CD4-positive, alpha-beta memory T cell (primary cell): ENCODE measurements around the gene SLC48A1. TPM values are rescaled to one million over a fixed set of nuclear protein-coding genes. Genes with fewer than 3 reads are reported as not detected.
"Not testable (repeated sequence)": the region's sequence is repeated elsewhere in the genome, so short reads cannot be mapped to it uniquely, and the experiment has no call there.

Experiments
- CTCF ChIA-PET: fragments of 350-600 bp; sonication (Branson Sonifier 250); formaldehyde crosslinking; loops from one replicate; lab custom pipeline; 2021; ENCODE audit warnings: inconsistent platforms; ENCODE audit not compliant: partially characterized antibody; lab: Charles Lee
- POLR2A ChIA-PET: fragments of 350-600 bp; sonication (Branson Sonifier 250); formaldehyde crosslinking; loops from one replicate; lab custom pipeline; 2021; ENCODE audit not compliant: partially characterized antibody; lab: Charles Lee
- DNase-seq, 5 donors: peaks; one replicate each; pipeline versions ENCODE4 v3.0.0 to v3.0.0-alpha.2; 2020 to 2022; ENCODE audit warnings: mixed read lengths in 1 of 5
- H3K27ac ChIP-seq: one replicate; pipeline ENCODE4 v1.7.0; 2013; ENCODE audit warnings: low read depth, low read length
- H3K27me3 ChIP-seq: 2 replicates; pipeline ENCODE4 v1.7.0; 2013; ENCODE audit warnings: mild to moderate bottlenecking, low read length, moderate library complexity; ENCODE audit not compliant: insufficient read depth
- H3K36me3 ChIP-seq: 2 replicates; pipeline ENCODE4 v1.7.0; 2013; ENCODE audit warnings: mild to moderate bottlenecking, low read length, moderate library complexity; ENCODE audit not compliant: insufficient read depth
- H3K4me1 ChIP-seq: 2 replicates; pipeline ENCODE4 v1.7.0; 2013; ENCODE audit warnings: mild to moderate bottlenecking, low read length, moderate library complexity; ENCODE audit not compliant: insufficient read depth
- H3K4me3 ChIP-seq, 2 donors: one replicate each; pipeline ENCODE4 v1.7.0; 2013; ENCODE audit warnings: low read length in 2 of 2, mild to moderate bottlenecking in 1 of 2
- H3K9me3 ChIP-seq, 2 donors: one replicate each; pipeline ENCODE4 v1.7.0; 2013; ENCODE audit warnings: low read length in 2 of 2, control low read depth in 1 of 2; ENCODE audit not compliant: control insufficient read depth in 1 of 2
- H3K27ac Mint-ChIP-seq, 7 donors: one replicate each; pipeline ENCODE4 v1.8.0; 2020 to 2021; ENCODE audit warnings: mixed read lengths in 7 of 7, mild to moderate bottlenecking in 6 of 7, inconsistent platforms in 3 of 7, moderate library complexity in 3 of 7
- H3K27me3 Mint-ChIP-seq, 2 donors: one replicate each; pipeline ENCODE4 v1.8.0; 2020 to 2021; ENCODE audit warnings: mixed read lengths in 2 of 2
- H3K36me3 Mint-ChIP-seq, 2 donors: one replicate each; pipeline ENCODE4 v1.8.0; 2020 to 2021; ENCODE audit warnings: mixed read lengths in 2 of 2, inconsistent platforms in 1 of 2, mild to moderate bottlenecking in 1 of 2
- H3K4me1 Mint-ChIP-seq, 4 donors: one replicate each; pipeline ENCODE4 v1.8.0; 2020 to 2021; ENCODE audit warnings: mixed read lengths in 4 of 4, mild to moderate bottlenecking in 1 of 4
- H3K4me3 Mint-ChIP-seq, 8 donors: one replicate each; pipeline ENCODE4 v1.8.0; 2020 to 2021; ENCODE audit warnings: mixed read lengths in 8 of 8, mild to moderate bottlenecking in 7 of 8, moderate library complexity in 6 of 8, inconsistent platforms in 3 of 8
- H3K9me3 Mint-ChIP-seq, 8 donors: one replicate each; pipeline ENCODE4 v1.8.0; 2020 to 2021; ENCODE audit warnings: mixed read lengths in 8 of 8, mild to moderate bottlenecking in 5 of 8, inconsistent platforms in 3 of 8, moderate library complexity in 1 of 8
- intact Hi-C: fragments of 100-400 bp; cut with micrococcal nuclease; formaldehyde crosslinking; loops from one replicate; pipeline ENCODE4 v1.15.1; 2023
- polyA plus RNA-seq, 2 donors: library from polyadenylated mRNA; unstranded; fragments of 300-500 nt; fragmentation: Illumina TruSeq; gene quantifications; one replicate each; pipeline ENCODE4 v1.2.3, GENCODE V29; 2021
- total RNA-seq, 2 experiments: library from RNA; stranded (reverse); gene quantifications; one replicate each; pipeline ENCODE4 v1.2.3, GENCODE V29; 2021

SLC48A1 gene
- total and polyA plus RNA-seq, 4 experiments from 2014 or later: 8.7 to 12.3 (median 10.6) TPM

DNA sequence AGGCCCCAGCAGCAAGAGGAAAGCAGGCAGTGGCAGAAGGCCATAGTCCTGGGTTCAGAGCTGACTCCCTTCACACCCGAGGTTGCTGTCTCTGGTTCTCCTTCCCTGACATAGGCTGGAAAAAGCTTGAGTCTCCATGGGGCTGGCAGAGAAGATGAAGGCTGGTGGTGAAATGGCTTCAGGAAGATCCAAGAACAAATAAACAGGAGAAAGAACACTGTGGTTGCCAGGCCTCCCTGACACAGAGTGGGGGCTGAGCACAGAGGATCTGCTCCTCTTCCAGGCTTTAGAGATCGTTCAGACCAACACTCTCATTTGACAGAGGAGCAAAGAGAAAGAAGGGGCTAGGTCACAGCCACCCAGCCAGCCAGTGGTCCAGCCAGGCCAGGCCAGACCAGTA, 32.4 kb downstream of the SLC48A1 start:
- POLR2A ChIA-PET: interaction anchor here (1.5 to 21.9 kb wide), 3 partner anchors 14 to 28 kb away, joined by 3 to 516 read pairs (median 196); partner anchors contain the start of gene HDAC7
- no peaks in the 10 kb centered on the region for H3K27me3 Mint-ChIP-seq
- H3K27ac ChIP-seq: no peak overlapping the region
- H3K4me3 ChIP-seq: no peak overlapping the region
- H3K9me3 Mint-ChIP-seq: no peaks in the 10 kb centered on the region
- H3K4me1 Mint-ChIP-seq: peaks cover 72 to 100% (median 92%) of the 10 kb centered on the region in 4 donors
- no peaks in the 10 kb centered on the region for H3K27me3 ChIP-seq
- H3K27ac Mint-ChIP-seq: peak overlapping the region; percentile 58 to 93 (median 74)
- no peak for DNase-seq
- CTCF ChIA-PET: interaction anchor here (1.8 to 20.2 kb wide), 3 partner anchors 12 to 62 kb away, joined by 6 to 568 read pairs (median 67); no protein-coding TSS in a partner anchor
- intact Hi-C loops: no loop called here
- H3K36me3 Mint-ChIP-seq: peaks cover 7 to 36% of the 10 kb centered on the region in 2 donors
- H3K4me3 Mint-ChIP-seq: peak overlapping the region in 7 of 8 donors; percentile 11 to 40 (median 27)
- peaks cover 99% of the 10 kb centered on the region for H3K4me1 ChIP-seq
- peaks cover 4% of the 10 kb centered on the region for H3K36me3 ChIP-seq
- no peaks in the 10 kb centered on the region for H3K9me3 ChIP-seq

DNA sequence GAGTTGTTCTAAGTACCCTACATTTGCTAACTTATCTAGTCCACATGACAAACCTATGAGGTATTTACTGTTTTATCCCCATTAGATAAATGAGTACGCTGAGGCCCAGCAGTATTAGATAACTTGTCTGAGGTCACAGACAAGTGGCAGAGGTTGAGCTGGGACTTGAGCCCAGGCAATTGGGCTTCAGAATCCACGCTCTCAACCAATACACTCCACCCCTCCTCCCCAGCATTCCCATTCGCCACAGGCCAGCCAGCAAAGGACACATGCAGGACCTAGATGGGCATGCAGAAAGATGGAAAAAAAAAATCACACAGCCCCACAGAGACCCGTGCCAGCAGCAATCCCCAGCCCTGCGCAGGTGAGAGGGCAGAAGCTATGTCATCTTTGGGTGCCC, 34.3 kb downstream of the SLC48A1 start:
- Histone ChIP-seq H3K4me3 (no peak overlapping the region), H3K4me1 (peaks cover 100% of the 10 kb centered on the region), H3K9me3 (no peaks in the 10 kb centered on the region), H3K27me3 (no peaks in the 10 kb centered on the region), H3K27ac (peak overlapping the region; percentile 73), H3K36me3 (peaks cover 4% of the 10 kb centered on the region)
- intact Hi-C loops: no loop called here
- no peaks in the 10 kb centered on the region for H3K9me3 Mint-ChIP-seq
- peaks cover 75 to 100% (median 93%) of the 10 kb centered on the region in 4 donors for H3K4me1 Mint-ChIP-seq
- DNase-seq: no peak
- H3K4me3 Mint-ChIP-seq: peak overlapping the region in 7 of 8 donors; percentile 40 to 77 (median 72)
- no peaks in the 10 kb centered on the region for H3K27me3 Mint-ChIP-seq
- peaks cover 7 to 33% of the 10 kb centered on the region in 2 donors for H3K36me3 Mint-ChIP-seq
- ChIA-PET CTCF (interaction anchor here (0.5 to 20.2 kb wide), 16 partner anchors 10 to 1327 kb away, joined by 3 to 568 read pairs (median 6); partner anchors contain the start of gene TMEM106C), POLR2A (interaction anchor here (0.5 to 21.9 kb wide), 11 partner anchors 9 to 1126 kb away, joined by 3 to 516 read pairs (median 6); partner anchors contain the start of genes HDAC7, RPAP3, SLC48A1 and VDR)
- H3K27ac Mint-ChIP-seq: peak overlapping the region; percentile 74 to 98 (median 93)

DNA sequence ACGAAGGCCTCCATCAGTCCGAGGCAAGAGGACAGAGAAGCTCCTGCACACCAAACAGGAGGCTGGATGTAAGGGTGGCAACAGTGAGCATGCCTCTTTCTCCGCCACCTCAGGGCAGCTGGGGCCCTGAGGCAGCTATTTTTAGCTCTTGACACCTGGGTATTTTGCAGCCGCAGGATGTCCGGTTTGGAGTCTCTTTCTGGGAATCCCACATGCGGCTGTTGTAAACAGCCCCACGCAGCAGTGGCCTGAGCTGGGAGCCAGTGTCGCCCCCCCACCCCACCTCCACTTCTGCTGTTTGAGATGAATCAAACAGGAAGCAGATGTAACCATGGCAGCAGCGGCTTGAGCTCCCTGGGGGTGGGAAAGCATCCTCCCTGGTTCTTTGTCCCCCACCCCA, 35.0 kb downstream of the SLC48A1 start:
- peaks cover 7 to 32% of the 10 kb centered on the region in 2 donors for H3K36me3 Mint-ChIP-seq
- intact Hi-C loops: loop anchor here (1.0 to 2.0 kb wide), 3 partner anchors 16 to 29 kb away; no protein-coding TSS in a partner anchor
- peak overlapping the region; percentile 40 to 85 (median 74) for H3K4me3 Mint-ChIP-seq

DNA sequence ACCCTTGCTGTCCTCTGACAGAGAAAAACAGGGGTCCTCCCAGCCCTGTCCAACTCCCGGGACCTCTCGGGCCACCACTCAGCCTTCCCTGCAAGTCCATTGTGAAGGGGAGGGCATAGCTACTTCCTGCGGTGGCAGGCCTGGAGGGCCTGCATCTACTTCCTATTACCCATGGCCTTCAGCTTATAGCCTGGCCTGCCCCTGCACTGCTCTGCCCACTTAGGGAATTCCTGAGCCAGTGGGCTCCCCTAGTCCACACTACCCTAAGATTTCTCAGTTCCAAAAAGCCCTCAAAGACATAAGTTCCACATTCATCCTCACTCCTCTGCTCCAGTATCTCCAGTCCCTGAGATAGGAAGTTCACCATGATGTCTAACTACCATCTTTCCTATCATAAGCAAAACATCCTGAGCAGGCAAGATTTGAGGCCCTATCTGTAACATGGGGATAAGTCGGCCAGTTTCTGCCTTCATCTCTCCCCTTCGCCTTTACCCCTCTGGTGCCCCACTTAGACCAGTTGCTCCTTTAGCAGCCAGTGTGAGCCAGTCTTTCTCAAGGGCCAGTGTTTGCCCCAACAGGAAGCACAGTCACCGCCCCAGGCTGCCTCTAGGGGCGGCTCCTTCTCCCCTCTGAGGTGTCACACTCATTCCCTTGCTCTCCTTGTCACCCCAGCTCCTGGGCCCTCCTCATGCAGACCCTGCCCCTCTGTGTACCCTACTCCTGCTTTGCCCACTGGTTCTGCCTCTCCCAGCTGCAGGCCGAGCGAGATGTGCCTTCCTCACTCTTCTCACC, 35.7 kb downstream of the SLC48A1 start:
- peak overlapping the region; percentile 13 to 21 for H3K4me3 ChIP-seq
- peak overlapping the region; percentile 92 to 98 (median 94) for H3K27ac Mint-ChIP-seq
- no peaks in the 10 kb centered on the region for H3K27me3 Mint-ChIP-seq
- H3K36me3 ChIP-seq: peaks cover 4% of the 10 kb centered on the region
- peaks cover 98% of the 10 kb centered on the region for H3K4me1 ChIP-seq
- ChIA-PET POLR2A (interaction anchor here (0.9 to 21.9 kb wide), 13 partner anchors 10 to 1353 kb away, joined by 3 to 516 read pairs (median 4); partner anchors contain the start of genes HDAC7, RAPGEF3, RPAP3 and SLC48A1), CTCF (interaction anchor here (0.5 to 20.2 kb wide), 17 partner anchors 9 to 154 kb away, joined by 3 to 568 read pairs (median 6); partner anchors contain the start of genes SLC48A1 and TMEM106C)
- no peaks in the 10 kb centered on the region for H3K9me3 Mint-ChIP-seq
- H3K9me3 ChIP-seq: no peaks in the 10 kb centered on the region
- H3K36me3 Mint-ChIP-seq: peaks cover 7 to 28% of the 10 kb centered on the region in 2 donors
- H3K4me3 Mint-ChIP-seq: peak overlapping the region; percentile 40 to 85 (median 74)
- peak in 3 of 5 donors; percentile 31 to 69 (median 35) for DNase-seq
- peaks cover 73 to 100% (median 90%) of the 10 kb centered on the region in 4 donors for H3K4me1 Mint-ChIP-seq
- H3K27me3 ChIP-seq: no peaks in the 10 kb centered on the region
- peak overlapping the region; percentile 73 for H3K27ac ChIP-seq
- intact Hi-C loops: loop anchor here (1.0 to 2.0 kb wide), 3 partner anchors 16 to 30 kb away; no protein-coding TSS in a partner anchor

More for the DNA sequence above, 35.0 kb downstream of the SLC48A1 start:
- H3K4me3 ChIP-seq: peak overlapping the region; percentile 21 to 25
- peak overlapping the region; percentile 92 to 98 (median 94) for H3K27ac Mint-ChIP-seq
- H3K9me3 ChIP-seq: no peaks in the 10 kb centered on the region
- peaks cover 98% of the 10 kb centered on the region for H3K4me1 ChIP-seq
- CTCF ChIA-PET: interaction anchor here (0.5 to 20.2 kb wide), 18 partner anchors 8 to 1327 kb away, joined by 3 to 568 read pairs (median 5); partner anchors contain the start of genes SLC48A1 and TMEM106C
- H3K9me3 Mint-ChIP-seq: no peaks in the 10 kb centered on the region
- no peaks in the 10 kb centered on the region for H3K27me3 Mint-ChIP-seq
- peaks cover 72 to 100% (median 90%) of the 10 kb centered on the region in 4 donors for H3K4me1 Mint-ChIP-seq
- H3K27ac ChIP-seq: peak overlapping the region; percentile 73
- H3K36me3 ChIP-seq: peaks cover 4% of the 10 kb centered on the region
- H3K27me3 ChIP-seq: no peaks in the 10 kb centered on the region
- POLR2A ChIA-PET: interaction anchor here (0.5 to 21.9 kb wide), 15 partner anchors 10 to 1352 kb away, joined by 3 to 516 read pairs (median 4); partner anchors contain the start of genes HDAC7, RAPGEF3, RPAP3 and SLC48A1
- peak; percentile 65 to 91 (median 70) for DNase-seq

DNA sequence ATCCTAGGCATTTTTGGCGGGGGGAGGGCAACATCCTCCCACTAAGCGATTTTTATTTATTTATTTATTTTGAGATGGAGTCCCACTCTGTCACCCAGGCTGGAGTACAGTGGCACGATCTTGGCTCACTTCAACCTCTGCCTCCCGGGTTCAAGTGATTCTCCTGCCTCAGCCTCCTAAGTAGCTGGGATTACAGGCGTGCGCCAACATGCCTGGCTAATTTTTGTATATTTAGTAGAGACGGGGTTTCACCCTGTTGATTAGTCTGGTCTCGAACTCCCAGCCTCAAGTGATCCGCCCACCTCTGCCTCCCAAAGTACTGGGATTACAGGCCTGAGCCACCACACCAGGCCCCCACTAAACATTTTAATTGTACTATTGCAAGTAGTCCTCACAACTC, 36.5 kb downstream of the SLC48A1 start:
- not testable (repeated sequence) for H3K27me3 Mint-ChIP-seq, H3K4me3 ChIP-seq, H3K9me3 Mint-ChIP-seq, DNase-seq, H3K36me3 ChIP-seq, H3K27me3 ChIP-seq, H3K9me3 ChIP-seq
- Mint-ChIP-seq H3K4me3 (peak overlapping the region in 4 of 8 donors; percentile 21 to 80 (median 46)), H3K27ac (peak overlapping the region in 6 of 7 donors; percentile 41 to 97 (median 94)), H3K4me1 (peaks cover 79 to 100% (median 91%) of the 10 kb centered on the region in 4 donors), H3K36me3 (peaks cover 7 to 28% of the 10 kb centered on the region in 2 donors)
- POLR2A ChIA-PET: interaction anchor here (0.9 to 21.9 kb wide), 6 partner anchors 10 to 104 kb away, joined by 3 to 516 read pairs (median 38); partner anchors contain the start of genes HDAC7 and RPAP3
- CTCF ChIA-PET: interaction anchor here (0.7 to 20.2 kb wide), 10 partner anchors 8 to 94 kb away, joined by 3 to 568 read pairs (median 6); no protein-coding TSS in a partner anchor
- intact Hi-C loops: loop anchor here (2.0 kb wide), 1 partner anchor 31 kb away; no protein-coding TSS in a partner anchor
- Histone ChIP-seq H3K27ac (peak overlapping the region; percentile 91), H3K4me1 (peaks cover 98% of the 10 kb centered on the region)

DNA sequence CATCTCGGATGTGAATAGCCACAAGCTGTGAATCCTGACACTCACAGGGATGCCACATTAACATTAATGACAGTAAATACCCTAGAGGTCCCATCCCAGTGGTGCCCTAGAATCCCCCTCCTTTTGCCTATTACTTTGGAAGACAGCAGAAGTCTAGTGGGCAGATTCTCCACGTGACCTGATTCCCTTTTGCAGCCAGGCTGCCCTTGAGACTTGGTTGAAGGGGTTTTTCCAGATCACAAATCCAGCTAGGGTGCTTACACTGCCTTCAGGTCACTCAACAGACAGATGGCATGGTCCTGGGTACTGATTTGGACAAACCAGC, 38.0 kb downstream of the SLC48A1 start:
- H3K9me3 Mint-ChIP-seq: no peaks in the 10 kb centered on the region
- H3K27me3 Mint-ChIP-seq: no peaks in the 10 kb centered on the region
- peaks cover 0 to 15% of the 10 kb centered on the region in 2 donors for H3K36me3 Mint-ChIP-seq
- H3K27ac ChIP-seq: peak overlapping the region; percentile 91
- peak overlapping the region; percentile 93 to 98 (median 96) for H3K27ac Mint-ChIP-seq
- no peak for DNase-seq
- no peaks in the 10 kb centered on the region for H3K9me3 ChIP-seq
- CTCF ChIA-PET: interaction anchor here (0.9 to 20.2 kb wide), 10 partner anchors 7 to 106 kb away, joined by 3 to 568 read pairs (median 6); no protein-coding TSS in a partner anchor
- H3K4me1 ChIP-seq: peaks cover 97% of the 10 kb centered on the region
- peak overlapping the region; percentile 21 to 92 (median 80) for H3K4me3 Mint-ChIP-seq
- POLR2A ChIA-PET: interaction anchor here (1.0 to 21.9 kb wide), 7 partner anchors 8 to 105 kb away, joined by 3 to 516 read pairs (median 5); partner anchors contain the start of genes HDAC7 and RPAP3
- intact Hi-C loops: no loop called here
- H3K36me3 ChIP-seq: peaks cover 2% of the 10 kb centered on the region
- peak overlapping the region; percentile 4 to 14 for H3K4me3 ChIP-seq
- peaks cover 72 to 100% (median 90%) of the 10 kb centered on the region in 4 donors for H3K4me1 Mint-ChIP-seq
- no peaks in the 10 kb centered on the region for H3K27me3 ChIP-seq
